ENCODE data around the gene RECQL5. TPM values are rescaled to one million over a fixed set of nuclear protein-coding genes. Genes with fewer than 3 reads are reported as not detected.

The RECQL5 gene
- total RNA-seq, 1 experiment from 2014 or later = 71.3 TPM

DNA sequence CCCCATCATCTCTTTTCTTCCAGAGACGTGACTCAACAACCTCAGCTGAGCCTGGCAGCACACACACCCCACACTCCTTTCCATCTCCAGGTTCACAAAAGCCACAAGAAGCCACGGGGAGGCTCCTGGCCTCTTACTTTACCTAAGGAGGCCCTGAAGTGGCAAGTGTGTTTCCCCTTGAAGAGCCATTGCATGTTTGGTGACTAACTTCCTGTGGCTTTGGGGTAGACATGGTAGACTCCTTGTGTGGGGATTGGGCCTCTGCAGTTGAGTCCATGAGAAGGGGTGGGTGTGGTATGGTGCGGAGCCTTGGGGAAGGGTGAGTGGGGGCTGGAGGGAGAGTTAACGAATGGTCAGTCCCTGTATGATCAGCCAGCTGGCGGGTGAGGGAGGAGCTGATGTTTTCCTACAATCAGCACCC, 24.4 kb upstream of the RECQL5 start:
- TF ChIP-seq, protein P1, sequence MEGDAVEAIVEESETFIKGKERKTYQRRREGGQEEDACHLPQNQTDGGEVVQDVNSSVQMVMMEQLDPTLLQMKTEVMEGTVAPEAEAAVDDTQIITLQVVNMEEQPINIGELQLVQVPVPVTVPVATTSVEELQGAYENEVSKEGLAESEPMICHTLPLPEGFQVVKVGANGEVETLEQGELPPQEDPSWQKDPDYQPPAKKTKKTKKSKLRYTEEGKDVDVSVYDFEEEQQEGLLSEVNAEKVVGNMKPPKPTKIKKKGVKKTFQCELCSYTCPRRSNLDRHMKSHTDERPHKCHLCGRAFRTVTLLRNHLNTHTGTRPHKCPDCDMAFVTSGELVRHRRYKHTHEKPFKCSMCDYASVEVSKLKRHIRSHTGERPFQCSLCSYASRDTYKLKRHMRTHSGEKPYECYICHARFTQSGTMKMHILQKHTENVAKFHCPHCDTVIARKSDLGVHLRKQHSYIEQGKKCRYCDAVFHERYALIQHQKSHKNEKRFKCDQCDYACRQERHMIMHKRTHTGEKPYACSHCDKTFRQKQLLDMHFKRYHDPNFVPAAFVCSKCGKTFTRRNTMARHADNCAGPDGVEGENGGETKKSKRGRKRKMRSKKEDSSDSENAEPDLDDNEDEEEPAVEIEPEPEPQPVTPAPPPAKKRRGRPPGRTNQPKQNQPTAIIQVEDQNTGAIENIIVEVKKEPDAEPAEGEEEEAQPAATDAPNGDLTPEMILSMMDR (IDR thresholded peaks at IDR 0.05; ENCODE audit: unreplicated experiment) = no peak
- Mint-ChIP-seq H3K4me1 (ENCODE audit: low read depth, unreplicated experiment) (peaks cover 66% of the 10 kb centered on the region), H3K36me3 (ENCODE audit: insufficient read depth, unreplicated experiment) (peaks cover 48% of the 10 kb centered on the region), H3K9me3 (ENCODE audit: low read depth, unreplicated experiment) (no peaks in the 10 kb centered on the region), H3K27ac (ENCODE audit: unreplicated experiment) (no peak overlapping the region), H3K27me3 (ENCODE audit: unreplicated experiment) (no peaks in the 10 kb centered on the region), H3K4me3 (ENCODE audit: low read depth, unreplicated experiment) (no peak overlapping the region)
- no TSS peak for BruUV-seq (replicated peaks)
- CTCF ChIA-PET = no interaction called here
- intact Hi-C loops (cut with micrococcal nuclease; ENCODE audit: unreplicated experiment) = no loop called here
- no peak for DNase-seq

DNA sequence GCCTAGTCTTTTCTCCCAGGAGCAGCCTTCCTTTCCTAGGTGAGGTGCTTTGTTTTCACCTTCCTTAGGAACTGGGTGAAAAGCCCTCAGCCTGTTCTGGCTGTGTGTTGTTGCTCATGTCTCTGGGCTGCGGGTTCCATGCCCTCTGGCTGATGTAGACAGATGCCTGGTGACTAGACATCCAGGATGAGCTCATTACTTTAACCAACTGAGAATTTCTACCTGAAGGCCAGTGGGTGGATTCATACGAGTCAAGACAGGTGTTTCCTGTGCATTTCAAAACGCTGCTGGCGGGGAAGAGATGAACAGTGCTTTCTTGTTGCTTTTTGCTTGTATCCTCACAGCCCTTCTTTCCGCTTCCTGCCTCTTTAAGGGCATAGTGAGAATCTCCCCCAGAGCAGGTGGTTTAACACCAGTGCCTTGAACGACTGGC, 22.5 kb upstream of the RECQL5 start:
- TF ChIP-seq, protein P1 (IDR thresholded peaks at IDR 0.05; ENCODE audit: unreplicated experiment) = no peak
- H3K27ac Mint-ChIP-seq (ENCODE audit: unreplicated experiment) = no peak overlapping the region
- DNase-seq = no peak
- no peaks in the 10 kb centered on the region for H3K9me3 Mint-ChIP-seq (ENCODE audit: low read depth, unreplicated experiment)
- no peaks in the 10 kb centered on the region for H3K27me3 Mint-ChIP-seq (ENCODE audit: unreplicated experiment)
- intact Hi-C loops (cut with micrococcal nuclease; ENCODE audit: unreplicated experiment) = no loop called here
- CTCF ChIA-PET = interaction anchor here (0.6 kb wide), 1 partner anchor 526 kb away, joined by 3 read pairs; no protein-coding TSS in a partner anchor
- BruUV-seq (replicated peaks) = no TSS peak
- H3K4me3 Mint-ChIP-seq (ENCODE audit: low read depth, unreplicated experiment) = no peak overlapping the region
- H3K4me1 Mint-ChIP-seq (ENCODE audit: low read depth, unreplicated experiment) = peaks cover 72% of the 10 kb centered on the region
- H3K36me3 Mint-ChIP-seq (ENCODE audit: insufficient read depth, unreplicated experiment) = peaks cover 44% of the 10 kb centered on the region

DNA sequence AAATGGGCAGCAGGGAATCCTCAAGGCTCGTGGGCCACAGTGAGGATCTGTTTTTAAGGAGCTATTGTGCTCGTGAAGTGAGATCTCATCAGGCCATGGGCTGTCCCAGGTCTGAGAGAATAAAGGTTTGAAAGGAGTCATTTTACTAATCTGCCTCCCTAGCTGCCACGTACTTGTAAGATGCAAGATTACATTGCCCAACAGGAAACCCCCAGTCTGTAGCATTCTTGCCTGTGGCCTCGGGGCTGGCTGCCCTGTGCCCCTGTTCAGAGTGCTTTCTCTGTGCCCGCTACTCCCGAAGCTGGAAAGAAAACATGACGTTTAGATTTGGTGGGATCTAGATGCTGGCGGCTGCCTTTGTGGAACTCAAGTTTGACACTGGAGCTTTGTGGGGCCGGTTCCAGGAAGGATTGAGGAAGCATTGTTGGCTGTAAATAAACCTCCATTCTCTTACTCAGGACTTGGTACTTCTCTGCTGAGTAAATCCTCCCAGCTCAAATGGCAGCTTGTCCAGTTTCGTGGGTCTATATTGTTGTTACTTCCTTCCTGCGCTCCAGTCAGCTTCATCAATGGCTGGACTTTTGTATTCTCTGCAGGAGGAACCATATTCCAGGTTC, 21.4 kb upstream of the RECQL5 start:
- H3K9me3 Mint-ChIP-seq (ENCODE audit: low read depth, unreplicated experiment) = no peaks in the 10 kb centered on the region
- CTCF ChIA-PET = interaction anchor here (0.7 kb wide), 1 partner anchor 62 kb away, joined by 3 read pairs; no protein-coding TSS in a partner anchor
- TF ChIP-seq, protein P1 (IDR thresholded peaks at IDR 0.05; ENCODE audit: unreplicated experiment) = no peak
- intact Hi-C loops (cut with micrococcal nuclease; ENCODE audit: unreplicated experiment) = no loop called here
- DNase-seq = no peak
- no TSS peak for BruUV-seq (replicated peaks)
- no peak overlapping the region for H3K27ac Mint-ChIP-seq (ENCODE audit: unreplicated experiment)
- H3K4me3 Mint-ChIP-seq (ENCODE audit: low read depth, unreplicated experiment) = no peak overlapping the region
- H3K27me3 Mint-ChIP-seq (ENCODE audit: unreplicated experiment) = no peaks in the 10 kb centered on the region
- peaks cover 76% of the 10 kb centered on the region for H3K4me1 Mint-ChIP-seq (ENCODE audit: low read depth, unreplicated experiment)
- peaks cover 34% of the 10 kb centered on the region for H3K36me3 Mint-ChIP-seq (ENCODE audit: insufficient read depth, unreplicated experiment)

DNA sequence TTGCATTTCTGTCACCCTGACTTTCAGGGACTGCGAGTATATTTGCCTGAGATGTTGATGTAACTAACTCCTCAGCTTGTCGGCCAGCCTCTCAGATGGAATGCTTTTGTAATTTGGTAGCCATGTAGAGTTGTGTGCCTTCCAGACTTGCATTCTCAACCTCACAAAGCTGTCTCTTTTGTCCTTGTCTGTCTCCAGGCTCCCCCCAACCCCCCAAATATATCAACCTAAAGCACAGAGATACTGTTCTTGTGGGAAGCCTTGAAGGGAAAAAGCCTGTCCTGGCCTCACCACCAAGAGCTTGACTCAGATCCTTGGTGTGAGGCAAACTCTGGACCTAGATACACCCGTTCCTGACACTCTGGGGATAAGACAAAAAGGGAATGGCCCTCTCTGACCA, 18.5 kb upstream of the RECQL5 start:
- TSS peak; percentile 77 for BruUV-seq (replicated peaks)
- intact Hi-C loops (cut with micrococcal nuclease; ENCODE audit: unreplicated experiment) = no loop called here
- H3K27ac Mint-ChIP-seq (ENCODE audit: unreplicated experiment) = peak overlapping the region; percentile 88
- TF ChIP-seq, protein P1 (IDR thresholded peaks at IDR 0.05; ENCODE audit: unreplicated experiment) = no peak
- H3K4me1 Mint-ChIP-seq (ENCODE audit: low read depth, unreplicated experiment) = peaks cover 50% of the 10 kb centered on the region
- no peaks in the 10 kb centered on the region for H3K27me3 Mint-ChIP-seq (ENCODE audit: unreplicated experiment)
- H3K36me3 Mint-ChIP-seq (ENCODE audit: insufficient read depth, unreplicated experiment) = peaks cover 33% of the 10 kb centered on the region
- H3K4me3 Mint-ChIP-seq (ENCODE audit: low read depth, unreplicated experiment) = peak overlapping the region; percentile 50
- H3K9me3 Mint-ChIP-seq (ENCODE audit: low read depth, unreplicated experiment) = no peaks in the 10 kb centered on the region
- CTCF ChIA-PET = interaction anchor here (2.9 kb wide), 1 partner anchor 35 kb away, joined by 12 read pairs; the partner anchor contains the start of gene ITGB4
- DNase-seq = no peak
